ENCODE measurements around the gene LDB1. TPM values are rescaled to one million over a fixed set of nuclear protein-coding genes. Genes with fewer than 3 reads are reported as not detected.

Gene LDB1
- polyA plus RNA-seq, 3 donors, result 15.3 to 23.6 (median 19.8) TPM

GRCh38 chr10:102116656-102117055, 3.5 kb downstream of the LDB1 start:
- H3K27ac ChIP-seq (ENCODE audit: low read depth, low read length), result no peak overlapping the region

DNA sequence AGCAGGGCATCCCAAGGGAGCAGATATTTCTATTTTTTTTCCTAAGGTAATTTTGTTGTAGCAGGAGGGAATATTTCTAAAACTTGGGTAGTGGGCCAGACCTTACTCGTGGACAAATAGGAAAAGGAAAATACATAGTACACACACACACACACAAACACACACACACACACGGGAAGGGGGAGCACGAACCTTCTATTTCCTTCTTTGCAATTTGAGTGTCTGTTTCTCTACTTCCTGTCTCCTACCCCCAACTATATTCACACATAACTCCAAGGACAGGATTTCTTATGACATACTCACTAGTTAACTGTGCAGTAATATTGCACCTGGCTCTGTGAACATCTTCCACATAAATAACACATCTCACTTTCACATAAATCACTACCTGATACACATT, 4.4 kb downstream of the LDB1 start:
- H3K27ac ChIP-seq (ENCODE audit: low read depth, low read length), result no peak overlapping the region
- 1 to 15% (median 2%) methylated on average over 3 of the region's 3 CpGs for WGBS, 3 donors

More at GRCh38 chr10:102116656-102117055, 3.5 kb downstream of the LDB1 start:
- 80 to 89% (median 83%) methylated on average over 1 of the region's 1 CpG for WGBS, 3 donors

DNA sequence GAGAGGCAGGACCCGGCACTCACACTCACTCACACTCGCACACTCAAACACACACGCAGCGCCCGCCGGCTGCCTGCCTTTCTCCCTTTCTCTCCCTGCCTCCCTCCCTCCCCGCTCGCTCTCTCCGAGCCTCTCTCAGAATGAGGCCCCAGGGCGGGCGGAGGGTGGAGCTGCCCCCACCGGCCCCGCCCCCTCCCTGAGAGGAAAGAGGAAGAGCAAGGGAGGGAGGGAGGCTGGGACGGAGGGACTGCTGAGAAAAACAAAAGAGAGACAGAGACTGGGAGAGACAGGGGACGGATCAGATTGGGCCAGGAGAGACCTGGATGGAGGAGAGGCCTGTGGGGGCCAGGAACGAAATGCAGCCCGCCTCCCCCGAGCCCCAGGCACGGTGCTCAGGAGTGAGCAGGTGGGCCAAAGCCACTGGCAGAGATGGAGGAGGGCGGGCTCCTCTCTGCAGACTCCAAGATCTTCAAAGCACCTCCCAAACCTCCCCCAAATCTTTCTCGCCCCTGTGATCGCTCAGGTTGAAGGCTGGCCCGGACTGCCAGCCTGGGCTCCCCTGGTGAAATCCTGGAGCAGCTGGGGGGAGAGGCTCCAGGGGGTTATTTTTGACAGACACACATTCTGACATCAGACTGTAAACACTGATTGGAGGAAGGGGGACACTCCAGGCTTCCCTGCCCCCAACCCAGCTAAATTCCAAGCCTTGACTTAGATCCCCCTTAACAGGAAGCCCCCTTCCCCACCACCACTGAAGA, 5.1 kb downstream of the LDB1 start:
- no peak overlapping the region for H3K27ac ChIP-seq (ENCODE audit: low read depth, low read length)
- 1 to 2% (median 1%) methylated on average over 15 to 23 of the region's 23 CpGs for WGBS, 3 donors

DNA sequence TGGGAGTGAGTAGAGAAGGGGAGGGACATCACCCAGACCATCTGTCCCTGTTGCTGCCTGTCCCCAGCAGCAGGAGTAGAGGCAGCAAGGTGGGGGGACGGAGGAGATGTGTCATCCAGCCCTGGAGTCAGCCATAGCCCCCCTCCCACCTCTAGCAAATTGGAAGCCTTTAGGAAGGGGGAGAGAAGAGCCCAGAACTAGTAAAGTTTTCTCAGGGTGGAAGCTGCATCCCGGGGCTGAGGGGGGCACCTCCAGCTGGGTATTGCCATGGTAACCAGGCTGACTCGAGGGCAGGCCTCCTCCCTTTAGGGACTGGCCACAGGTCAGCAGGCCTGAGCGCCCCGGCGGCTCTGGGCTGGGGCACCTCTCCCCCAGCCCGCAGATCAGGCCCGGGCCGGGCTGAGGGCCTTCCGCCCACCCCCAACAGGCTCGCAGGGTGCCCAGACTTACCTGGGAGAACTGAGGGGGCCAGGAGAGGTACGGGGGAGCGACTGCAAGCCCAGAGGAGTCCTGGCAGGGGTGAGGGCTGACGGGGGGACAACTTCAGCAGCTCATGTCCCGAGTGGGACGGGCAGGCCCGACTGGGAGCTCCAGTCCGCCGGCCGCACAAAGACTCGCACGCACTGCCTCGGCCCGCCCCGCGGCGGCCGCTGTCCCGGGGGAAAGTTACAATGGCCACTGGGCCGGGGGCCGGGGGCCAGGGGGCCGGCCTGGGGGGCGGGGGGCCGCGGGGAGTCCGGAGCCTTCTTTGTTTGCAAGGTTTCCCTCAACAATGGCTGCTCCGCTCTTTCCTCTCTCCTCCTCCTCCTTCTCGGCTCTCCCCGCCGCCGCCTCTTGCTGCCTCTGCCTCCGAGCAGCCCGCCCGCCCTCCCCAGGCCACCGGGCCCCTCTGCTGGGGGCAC, 6.0 kb downstream of the LDB1 start:
- WGBS, 3 donors, result 2 to 3% (median 2%) methylated on average over 30 to 45 of the region's 45 CpGs
- no peak overlapping the region for H3K27ac ChIP-seq (ENCODE audit: low read depth, low read length)

DNA sequence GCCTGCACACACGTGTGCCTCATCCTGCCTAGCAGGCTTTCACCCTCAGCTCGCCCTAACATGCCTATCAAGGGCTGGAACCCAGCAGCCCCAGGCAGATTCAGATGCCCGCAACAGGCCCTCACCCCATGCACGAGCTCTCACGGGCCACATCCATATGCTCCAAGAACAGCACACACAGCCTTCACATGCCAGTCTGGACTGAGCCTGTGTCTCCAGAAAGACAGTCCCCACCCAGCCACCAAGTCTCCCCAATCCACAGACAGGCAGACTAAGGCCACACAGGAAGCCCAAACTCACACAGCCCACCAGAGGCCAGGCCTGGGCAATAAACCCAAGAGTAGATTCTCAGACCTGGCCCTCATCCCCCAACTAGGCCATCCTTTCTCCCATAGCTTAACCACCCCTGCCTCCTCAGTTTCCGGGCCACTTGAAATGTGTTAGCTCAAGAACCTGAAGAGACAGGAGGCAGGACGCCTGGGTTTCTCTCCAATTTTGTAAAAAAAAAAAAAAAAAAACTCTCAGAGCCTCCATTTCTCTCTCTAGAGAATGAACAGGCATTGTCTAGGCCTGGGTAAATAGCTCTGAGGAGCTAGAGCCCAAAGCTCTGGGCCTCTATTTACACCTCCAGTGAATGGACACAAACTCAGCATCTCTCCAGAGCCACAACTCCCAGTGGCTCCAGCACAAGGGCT, 6.8 kb downstream of the LDB1 start:
- no peak overlapping the region for H3K27ac ChIP-seq (ENCODE audit: low read depth, low read length)
- 48 to 63% (median 56%) methylated on average over 7 of the region's 7 CpGs for WGBS, 3 donors

DNA sequence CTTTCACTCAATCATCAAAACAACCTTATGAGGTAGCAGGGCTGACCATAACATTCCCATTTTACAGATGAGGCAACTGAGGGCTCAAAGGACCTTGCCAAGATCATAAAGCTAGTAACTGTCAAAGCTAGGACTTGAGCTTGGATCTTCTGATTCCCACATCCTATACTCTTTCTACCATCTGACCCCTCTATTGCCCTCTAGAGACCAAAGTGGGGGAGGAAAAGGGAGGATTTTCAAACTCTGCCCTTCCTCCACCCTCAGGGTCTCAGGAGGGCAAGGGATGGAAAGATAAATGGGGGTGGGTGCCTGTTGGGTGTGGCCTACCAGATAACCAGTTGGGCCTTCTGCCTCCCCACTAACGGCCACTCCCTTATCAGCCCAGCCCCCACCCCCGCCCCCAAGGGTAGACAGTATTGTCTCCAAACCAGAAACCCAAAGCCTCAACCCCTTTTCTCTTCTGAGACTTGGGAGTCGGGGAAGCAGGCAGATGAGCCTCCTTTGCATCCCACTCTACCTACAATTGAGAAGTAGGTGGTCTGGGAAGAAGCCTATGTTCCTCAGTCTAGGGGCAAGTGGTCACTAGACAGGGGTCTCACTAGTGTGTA, 7.9 kb downstream of the LDB1 start:
- H3K27ac ChIP-seq (ENCODE audit: low read depth, low read length), result no peak overlapping the region
- WGBS, 3 donors, result 56 to 58% (median 58%) methylated on average over 3 of the region's 3 CpGs

DNA sequence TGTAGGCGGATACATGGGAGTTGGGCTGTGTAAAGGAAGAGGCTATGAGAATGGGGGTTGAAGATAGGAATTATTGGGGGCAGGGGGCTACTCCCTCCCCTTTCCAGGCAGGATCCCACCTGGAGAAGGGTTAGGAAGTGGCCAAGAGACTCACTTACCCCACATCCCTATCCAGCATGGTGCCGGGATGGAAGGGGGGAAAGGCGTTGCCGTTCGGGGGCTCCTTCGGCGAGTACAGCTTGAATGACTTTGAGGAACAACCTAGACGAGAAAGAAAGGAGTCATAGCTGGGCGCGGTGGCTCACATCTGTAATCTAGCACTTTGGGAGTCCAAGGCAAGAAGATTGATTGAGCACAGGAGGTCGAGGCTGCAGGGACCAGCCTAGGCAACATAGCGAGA, 8.9 kb downstream of the LDB1 start:
- WGBS, 3 donors, result 89 to 94% (median 93%) methylated on average over 12 of the region's 12 CpGs
- H3K27ac ChIP-seq (ENCODE audit: low read depth, low read length), result no peak overlapping the region

DNA sequence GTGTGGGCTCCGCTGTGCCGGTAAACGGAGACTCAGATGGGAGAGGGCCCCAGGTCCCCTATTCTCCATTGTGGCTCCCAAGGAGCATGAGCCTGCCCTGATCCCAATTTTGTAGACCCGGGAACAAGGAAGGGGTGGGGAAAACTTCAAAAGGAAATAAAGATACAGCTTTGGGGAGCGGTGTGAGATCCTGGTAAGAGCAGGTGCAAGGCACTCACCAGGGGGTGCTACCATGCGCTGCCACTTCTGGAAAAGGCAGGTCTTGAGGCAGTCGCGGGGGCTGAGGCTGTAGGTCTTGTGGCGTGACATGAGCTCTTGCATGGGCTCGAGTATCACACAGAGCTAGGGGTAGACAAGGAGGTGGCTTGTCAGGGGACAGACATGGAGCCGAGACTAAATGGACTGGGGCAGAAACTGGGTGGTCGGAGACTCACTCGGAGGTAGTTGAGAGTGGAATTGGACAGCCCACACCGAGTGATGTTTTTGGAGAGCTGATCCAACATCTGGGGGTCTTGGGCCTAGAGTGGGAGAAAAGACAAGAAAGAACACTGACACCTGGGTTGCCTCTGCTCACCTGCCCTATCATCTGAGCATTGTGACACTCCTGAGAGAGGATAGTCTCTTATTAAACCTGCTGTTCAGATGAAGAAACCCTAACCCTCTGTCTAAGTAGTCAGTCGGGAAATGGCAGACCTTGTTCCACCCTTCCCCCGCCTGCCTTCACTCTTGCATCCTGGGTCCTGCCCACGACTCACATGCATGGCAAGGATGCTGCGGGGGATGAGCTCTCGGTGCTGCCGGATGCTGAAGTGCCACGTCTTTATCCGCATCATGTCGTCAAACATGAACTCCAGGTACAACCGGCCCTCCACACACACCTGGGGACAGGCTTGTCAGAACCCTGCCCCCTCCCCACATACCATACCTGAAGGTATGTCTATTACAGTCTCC, 10.7 kb downstream of the LDB1 start:
- WGBS, 3 donors, result 90 to 92% (median 91%) methylated on average over 24 of the region's 24 CpGs
- no peak overlapping the region for H3K27ac ChIP-seq (ENCODE audit: low read depth, low read length)

- 78 to 100% (median 85%) methylated on average over 2 of the region's 2 CpGs for WGBS, 3 donors
- H3K27ac ChIP-seq (ENCODE audit: low read depth, low read length), result no peak overlapping the region
Observed at GRCh38 chr10:102106998-102107397, 13.2 kb downstream of the LDB1 start.

DNA sequence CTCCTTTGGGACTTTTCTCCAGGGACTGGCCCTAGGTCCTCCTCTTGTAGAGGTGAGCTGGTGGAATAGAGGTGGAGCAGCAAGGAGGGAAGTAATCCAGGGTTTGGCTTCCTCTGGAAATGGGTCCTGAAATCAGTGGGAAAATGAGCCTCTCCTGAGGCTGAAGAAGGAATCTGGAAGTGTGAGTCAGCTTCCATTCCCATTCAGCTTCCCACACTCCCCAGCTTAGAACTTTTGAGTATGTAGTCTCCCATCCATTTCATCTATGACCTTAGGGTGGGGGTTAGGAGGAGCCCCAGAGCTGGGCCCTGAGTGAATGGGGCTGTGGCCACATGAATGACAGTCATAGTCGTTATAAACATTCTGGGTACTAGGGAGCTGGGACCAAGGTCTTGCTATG, 17.7 kb downstream of the LDB1 start:
- WGBS, 3 donors, result 63 to 71% (median 70%) methylated on average over 1 of the region's 1 CpG
- no peak overlapping the region for H3K27ac ChIP-seq (ENCODE audit: low read depth, low read length)

GRCh38 chr10:102101152-102101551, 19.0 kb downstream of the LDB1 start:
- WGBS, 3 donors, result 82 to 86% (median 85%) methylated on average over 5 of the region's 5 CpGs
- no peak overlapping the region for H3K27ac ChIP-seq (ENCODE audit: low read depth, low read length)

GRCh38 chr10:102096449-102096848, 23.7 kb downstream of the LDB1 start:
- H3K27ac ChIP-seq (ENCODE audit: low read depth, low read length), result no peak overlapping the region
- 93 to 98% (median 97%) methylated on average over 7 of the region's 7 CpGs for WGBS, 3 donors

DNA sequence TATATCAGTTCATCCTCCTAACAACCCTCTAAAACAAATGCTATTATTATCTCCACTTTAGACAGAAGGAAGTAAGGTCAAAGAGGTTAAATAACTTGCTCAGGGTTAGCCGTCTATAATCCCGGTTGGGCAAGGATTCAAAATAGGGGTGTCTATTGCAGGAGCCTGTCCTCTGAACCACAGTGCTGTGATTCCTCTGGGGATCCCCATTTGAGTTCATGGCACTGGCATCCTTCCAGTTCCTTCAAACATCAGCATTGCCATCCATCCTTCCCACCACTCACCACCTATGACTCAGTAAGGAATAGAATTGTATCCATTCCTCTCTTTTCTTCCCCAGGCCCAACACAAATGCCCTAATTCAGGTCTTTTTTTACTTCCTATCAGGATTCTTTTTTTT, 29.4 kb downstream of the LDB1 start:
- H3K27ac ChIP-seq (ENCODE audit: low read depth, low read length), result no peak overlapping the region
- WGBS, 3 donors, result 47 to 78% (median 60%) methylated on average over 2 of the region's 2 CpGs

- WGBS, 3 donors, result 88 to 96% (median 93%) methylated on average over 8 of the region's 8 CpGs
- H3K27ac ChIP-seq (ENCODE audit: low read depth, low read length), result no peak overlapping the region
Observed at GRCh38 chr10:102086196-102086595, 34.0 kb downstream of the LDB1 start.

DNA sequence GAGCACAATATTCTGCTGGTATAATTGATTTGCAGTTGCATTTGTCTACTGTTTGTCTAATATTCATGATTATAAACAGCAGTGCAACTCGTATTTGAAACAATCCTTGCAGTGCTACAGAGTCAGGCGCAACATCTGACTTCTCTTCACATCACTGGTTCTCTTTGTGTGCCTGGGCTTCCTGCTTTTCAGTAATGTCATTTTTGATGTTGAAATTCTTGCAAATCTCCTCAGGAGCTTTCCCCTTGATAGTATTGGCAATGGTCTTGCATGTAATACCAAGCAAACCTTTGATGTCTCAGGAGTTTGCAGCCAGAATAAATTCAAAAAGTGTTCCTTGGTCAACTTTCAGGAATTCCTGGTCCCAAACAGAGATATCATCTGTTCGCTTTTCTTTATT, 34.8 kb downstream of the LDB1 start:
- 76 to 89% (median 78%) methylated on average over 3 of the region's 3 CpGs for WGBS, 3 donors
- H3K27ac ChIP-seq (ENCODE audit: low read depth, low read length), result no peak overlapping the region

- H3K27ac ChIP-seq (ENCODE audit: low read depth, low read length), result no peak overlapping the region
- WGBS, 3 donors, result 90 to 95% (median 94%) methylated on average over 3 of the region's 3 CpGs
Observed at GRCh38 chr10:102083541-102083940, 36.6 kb downstream of the LDB1 start.

DNA sequence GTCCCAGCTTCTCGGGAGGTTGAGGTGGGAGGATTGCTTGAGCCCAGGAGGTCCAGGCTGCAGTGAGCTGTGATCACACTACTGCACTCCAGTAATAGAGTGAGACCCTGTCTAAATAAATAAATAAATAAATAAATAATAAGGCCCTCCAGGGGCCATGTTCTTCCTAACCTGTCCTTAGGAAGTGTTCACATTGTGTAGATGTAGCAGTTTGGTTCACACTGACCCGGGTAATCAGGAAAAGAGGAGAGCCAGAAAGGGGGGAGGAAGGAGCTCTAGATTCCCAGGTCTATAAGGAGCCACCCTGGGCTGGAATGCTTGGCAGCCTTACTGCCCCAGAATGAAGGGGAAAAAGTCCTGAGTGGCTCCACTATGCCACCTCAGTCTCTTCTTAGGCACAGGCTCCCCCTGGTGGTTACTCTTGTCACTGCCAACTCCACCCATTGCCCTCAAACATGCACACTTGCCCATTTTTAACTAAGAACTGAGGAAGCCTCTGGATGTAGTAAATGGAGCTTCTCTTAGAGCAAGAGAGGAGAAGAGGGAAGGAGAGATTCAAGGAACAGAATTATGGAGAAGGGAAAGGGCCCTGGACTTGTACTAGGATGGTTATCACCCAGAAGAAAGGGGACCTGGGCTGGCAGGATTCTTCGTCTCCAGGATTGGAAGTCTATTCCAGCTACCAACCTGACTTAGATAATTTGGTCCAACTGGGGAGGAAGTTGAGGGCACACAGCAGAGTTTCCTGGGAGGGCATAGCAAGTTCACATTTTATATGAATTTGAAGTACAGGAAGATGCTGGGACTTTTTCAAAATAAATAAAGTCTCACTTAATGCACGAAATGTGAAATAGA, 47.3 kb downstream of the LDB1 start:
- no peak overlapping the region for H3K27ac ChIP-seq (ENCODE audit: low read depth, low read length)
- 82 to 84% (median 82%) methylated on average over 4 of the region's 4 CpGs for WGBS, 3 donors

Measured in adipose tissue (tissue), 3 donors.